Panc1 (cell line): ENCODE measurements around the gene ITGB8. TPM values are rescaled to one million over a fixed set of nuclear protein-coding genes. Genes with fewer than 3 reads are reported as not detected.

ENCODE experiments used
- ATAC-seq: fragments of 200-7000 bp; cut with Tn5 transposase; 2 replicates; pipeline ENCODE4 v1.9.1; 2020; ENCODE audit warnings: mild to moderate bottlenecking, moderate library complexity
- BruUV-seq: library from RNA; stranded (reverse); fragments of 400-500 nt; replicated peaks from 2 replicates; lab custom pipeline; 2021; lab: Mats Ljungman, UMichigan
- CTCF ChIA-PET: fragments of 300-600 bp; sonication (Branson Sonifier 250); formaldehyde crosslinking; loops from one replicate; lab custom pipeline; 2022; ENCODE audit warnings: antibody characterized with exemption; lab: Charles Lee
- POLR2A ChIA-PET: fragments of 300-600 bp; sonication (Branson Sonifier 250); formaldehyde crosslinking; loops from one replicate; lab custom pipeline; 2022; ENCODE audit warnings: antibody characterized with exemption; lab: Charles Lee
- DNase-seq: peaks from one replicate; pipeline ENCODE4 v3.0.0-alpha.2; 2010; ENCODE audit warnings: low read depth, low spot score
- H3K27ac ChIP-seq: 2 replicates; pipeline ENCODE4 v1.5.1; 2011; ENCODE audit warnings: mild to moderate bottlenecking, low read length, inconsistent platforms
- H3K27me3 ChIP-seq: fragments of 200-500 bp; sonication (Bioruptor generic); 2 replicates; pipeline ENCODE4 v1.6.0; 2014; ENCODE audit warnings: low read length, inconsistent platforms; ENCODE audit not compliant: control insufficient read depth, insufficient read depth
- H3K36me3 ChIP-seq: fragments of 200-500 bp; sonication (Bioruptor generic); 2 replicates; pipeline ENCODE4 v1.5.1; 2014; ENCODE audit warnings: inconsistent platforms, mild to moderate bottlenecking, low read length, moderate library complexity; ENCODE audit not compliant: control insufficient read depth, insufficient read depth
- H3K4me1 ChIP-seq: 2 replicates; pipeline ENCODE4 v1.5.1; 2011; ENCODE audit warnings: inconsistent platforms, mild to moderate bottlenecking, low read length, moderate library complexity; ENCODE audit not compliant: control insufficient read depth, insufficient read depth
- H3K4me3 ChIP-seq, 2 experiments: 2 replicates each; pipeline ENCODE4 v1.5.1; 2011 to 2012; ENCODE audit warnings: low read depth in 2 of 2, low read length in 2 of 2, mild to moderate bottlenecking in 2 of 2, inconsistent platforms in 1 of 2, moderate library complexity in 1 of 2
- H3K9me3 ChIP-seq: fragments of 200-500 bp; sonication (Bioruptor generic); 2 replicates; pipeline ENCODE4 v1.5.1; 2014; ENCODE audit warnings: low read depth, mild to moderate bottlenecking, inconsistent platforms, low read length, moderate library complexity; ENCODE audit not compliant: control insufficient read depth, insufficient read depth
- POLR2AphosphoS5 ChIP-seq: IDR thresholded peaks from 2 replicates; pipeline ENCODE4 v1.6.1; 2012; ENCODE audit warnings: mild to moderate bottlenecking, low read depth, low read length, moderate library complexity
- REST ChIP-seq, 2 experiments: IDR thresholded peaks; 2 replicates each; pipeline ENCODE4 v1.6.1; 2011 to 2012; ENCODE audit warnings: low read depth in 2 of 2, control low read depth in 1 of 2, low read length in 1 of 2, mild to moderate bottlenecking in 1 of 2, moderate library complexity in 1 of 2; ENCODE audit not compliant: insufficient read depth in 1 of 2
- SIN3A ChIP-seq: IDR thresholded peaks from 2 replicates; pipeline ENCODE4 v1.6.1; 2012; ENCODE audit warnings: low read depth, mild to moderate bottlenecking, low read length, moderate library complexity, borderline replicate concordance; ENCODE audit not compliant: insufficient read depth
- TCF7L2 ChIP-seq: IDR thresholded peaks from 2 replicates; pipeline ENCODE4 v1.6.1; 2011; ENCODE audit warnings: mild to moderate bottlenecking, low read depth, low read length, inconsistent platforms
- in situ Hi-C: cut with HindIII; loops from 2 replicates; pipeline ENCODE4 v1.10.0; 2016; ENCODE audit warnings: low sequenced_read_pairs, low pct_unique_long_range_greater_than_20kb
- intact Hi-C: fragments of 100-400 bp; cut with micrococcal nuclease; formaldehyde crosslinking; loops from one replicate; pipeline ENCODE4 v1.10.0; 2022; ENCODE audit not compliant: unreplicated experiment
- total RNA-seq: library from RNA; stranded (reverse); gene quantifications from one replicate; pipeline ENCODE4 v1.2.1, GENCODE V29; 2021; ENCODE audit not compliant: unreplicated experiment
- TF ChIP-seq, protein P1 (sequence below): fragments of 450-650 bp; IDR thresholded peaks from 2 replicates; pipeline ENCODE4 v1.5.1; 2017; ENCODE audit warnings: mild to moderate bottlenecking

Gene ITGB8
- total RNA-seq, 1 experiment from 2014 or later, result 4.9 TPM

- TF ChIP-seq SIN3A (no peak), POLR2AphosphoS5 (no peak)
- DNase-seq (no peak), ATAC-seq (no peak)
- Histone ChIP-seq H3K4me1 (peaks cover 8% of the 10 kb centered on the region; the same call in 1 of the 2 replicates), H3K9me3 (no peaks in the 10 kb centered on the region), H3K36me3 (no peaks in the 10 kb centered on the region), H3K27me3 (peaks cover 12% of the 10 kb centered on the region), H3K27ac (no peak overlapping the region), H3K4me3 (no peak overlapping the region)
- BruUV-seq, result no TSS peak
- in situ Hi-C loops (no loop called here), intact Hi-C loops (loop anchor here (5.0 kb wide), 1 partner anchor 259 kb away; no protein-coding TSS in a partner anchor)
- POLR2A ChIA-PET, result no interaction called here
- CTCF ChIA-PET, result no interaction called here
Measured at GRCh38 chr7:20328027-20328426, 2.7 kb upstream of the ITGB8 start.

GRCh38 chr7:20328692-20329091, 2.0 kb upstream of the ITGB8 start:
- H3K36me3 ChIP-seq, result no peaks in the 10 kb centered on the region
- no peak for TF ChIP-seq REST (IDR thresholded peaks at IDR 0.05; ENCODE audit: insufficient read depth in 1 of 2, low read depth in 2 of 2, low read length in 1 of 2)
- TF ChIP-seq, protein P1, sequence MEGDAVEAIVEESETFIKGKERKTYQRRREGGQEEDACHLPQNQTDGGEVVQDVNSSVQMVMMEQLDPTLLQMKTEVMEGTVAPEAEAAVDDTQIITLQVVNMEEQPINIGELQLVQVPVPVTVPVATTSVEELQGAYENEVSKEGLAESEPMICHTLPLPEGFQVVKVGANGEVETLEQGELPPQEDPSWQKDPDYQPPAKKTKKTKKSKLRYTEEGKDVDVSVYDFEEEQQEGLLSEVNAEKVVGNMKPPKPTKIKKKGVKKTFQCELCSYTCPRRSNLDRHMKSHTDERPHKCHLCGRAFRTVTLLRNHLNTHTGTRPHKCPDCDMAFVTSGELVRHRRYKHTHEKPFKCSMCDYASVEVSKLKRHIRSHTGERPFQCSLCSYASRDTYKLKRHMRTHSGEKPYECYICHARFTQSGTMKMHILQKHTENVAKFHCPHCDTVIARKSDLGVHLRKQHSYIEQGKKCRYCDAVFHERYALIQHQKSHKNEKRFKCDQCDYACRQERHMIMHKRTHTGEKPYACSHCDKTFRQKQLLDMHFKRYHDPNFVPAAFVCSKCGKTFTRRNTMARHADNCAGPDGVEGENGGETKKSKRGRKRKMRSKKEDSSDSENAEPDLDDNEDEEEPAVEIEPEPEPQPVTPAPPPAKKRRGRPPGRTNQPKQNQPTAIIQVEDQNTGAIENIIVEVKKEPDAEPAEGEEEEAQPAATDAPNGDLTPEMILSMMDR, result no peak
- TF ChIP-seq SIN3A, result no peak
- no peak for TF ChIP-seq TCF7L2
- TF ChIP-seq POLR2AphosphoS5, result no peak
- DNase-seq (no peak), ATAC-seq (no peak)
- in situ Hi-C loops (no loop called here), intact Hi-C loops (loop anchor here (5.0 kb wide), 1 partner anchor 259 kb away; no protein-coding TSS in a partner anchor)
- no TSS peak for BruUV-seq
- CTCF ChIA-PET, result no interaction called here
- POLR2A ChIA-PET, result interaction anchor here (0.7 kb wide), 1 partner anchor 57 kb away, joined by 4 read pairs; no protein-coding TSS in a partner anchor
- no peak overlapping the region for H3K4me3 ChIP-seq
- H3K27ac ChIP-seq, result no peak overlapping the region
- H3K4me1 ChIP-seq, result peaks cover 8% of the 10 kb centered on the region; the same call in 1 of the 2 replicates
- no peaks in the 10 kb centered on the region for H3K9me3 ChIP-seq
- H3K27me3 ChIP-seq, result peaks cover 16% of the 10 kb centered on the region
